Fibroblast of skin of left quadriceps (primary cell): ENCODE results near the gene PSMG4.

Source experiments
- DNase-seq, 2 experiments: peaks; one replicate each; pipeline ENCODE4 v3.0.0-alpha.2; 2013; ENCODE audit warnings: low read depth in 2 of 2

The PSMG4 gene

DNA sequence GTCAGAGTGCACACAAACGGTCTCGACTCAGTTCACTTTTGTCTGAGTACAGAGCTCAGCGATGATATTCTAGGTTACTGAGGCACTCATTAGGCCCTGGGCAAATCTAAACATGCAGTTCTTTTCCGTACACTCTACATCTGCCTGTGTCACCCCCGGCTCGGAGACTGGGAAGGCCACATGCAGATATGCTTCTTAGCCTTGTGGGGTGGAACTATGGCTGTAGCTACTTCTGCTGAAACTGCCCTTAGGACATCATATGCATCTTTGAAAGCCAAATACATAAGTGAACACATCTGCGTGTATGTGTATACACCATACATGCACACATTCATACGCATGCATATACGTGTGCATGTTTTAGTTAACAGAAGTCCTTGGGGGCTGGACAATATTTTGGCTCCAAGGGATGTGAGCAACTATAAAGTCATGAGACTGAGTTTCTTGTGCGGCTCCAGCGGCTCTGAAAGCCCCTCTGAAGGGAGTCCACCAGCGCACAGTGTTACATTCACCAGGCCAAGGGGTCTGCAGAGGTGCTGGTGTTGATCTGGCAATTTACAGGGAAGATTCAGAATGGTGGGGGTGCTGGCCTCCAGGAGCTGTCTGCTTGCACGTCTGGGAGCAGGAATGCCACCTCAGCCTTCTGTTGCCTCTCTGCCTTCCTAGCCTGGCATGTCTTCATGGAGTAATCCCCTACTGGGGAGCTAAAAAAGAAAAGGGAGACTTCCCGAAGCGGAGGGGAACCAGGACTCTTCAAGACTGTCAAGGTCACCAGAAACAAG lies 31.6 kb downstream of the PSMG4 start:
- DNase-seq, result no peak

- DNase-seq, result no peak
Observed at GRCh38 chr6:3290931-3291211, 32.1 kb downstream of the PSMG4 start.

DNA sequence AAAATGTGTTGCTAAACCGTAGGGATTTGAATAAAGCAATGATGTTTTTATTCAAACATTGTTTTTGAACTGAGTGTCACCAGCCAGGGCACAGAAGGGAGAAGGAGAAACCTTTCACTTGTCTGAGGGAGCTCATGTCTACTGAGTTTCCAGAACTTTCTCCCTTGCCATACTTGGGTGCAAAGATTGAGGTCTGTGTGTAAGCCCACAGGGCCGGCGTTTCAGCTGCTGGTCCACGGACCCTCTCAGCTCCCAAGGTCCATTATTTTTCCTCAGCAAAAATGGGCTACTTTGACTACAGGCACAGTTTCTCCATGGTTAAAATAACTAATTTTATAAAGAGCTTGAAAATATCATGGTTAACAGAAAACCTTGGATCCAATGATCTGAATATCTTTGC lies 32.6 kb downstream of the PSMG4 start:
- no peak for DNase-seq

- DNase-seq, result no peak
Observed at GRCh38 chr6:3291987-3292386, 33.2 kb downstream of the PSMG4 start.

DNA sequence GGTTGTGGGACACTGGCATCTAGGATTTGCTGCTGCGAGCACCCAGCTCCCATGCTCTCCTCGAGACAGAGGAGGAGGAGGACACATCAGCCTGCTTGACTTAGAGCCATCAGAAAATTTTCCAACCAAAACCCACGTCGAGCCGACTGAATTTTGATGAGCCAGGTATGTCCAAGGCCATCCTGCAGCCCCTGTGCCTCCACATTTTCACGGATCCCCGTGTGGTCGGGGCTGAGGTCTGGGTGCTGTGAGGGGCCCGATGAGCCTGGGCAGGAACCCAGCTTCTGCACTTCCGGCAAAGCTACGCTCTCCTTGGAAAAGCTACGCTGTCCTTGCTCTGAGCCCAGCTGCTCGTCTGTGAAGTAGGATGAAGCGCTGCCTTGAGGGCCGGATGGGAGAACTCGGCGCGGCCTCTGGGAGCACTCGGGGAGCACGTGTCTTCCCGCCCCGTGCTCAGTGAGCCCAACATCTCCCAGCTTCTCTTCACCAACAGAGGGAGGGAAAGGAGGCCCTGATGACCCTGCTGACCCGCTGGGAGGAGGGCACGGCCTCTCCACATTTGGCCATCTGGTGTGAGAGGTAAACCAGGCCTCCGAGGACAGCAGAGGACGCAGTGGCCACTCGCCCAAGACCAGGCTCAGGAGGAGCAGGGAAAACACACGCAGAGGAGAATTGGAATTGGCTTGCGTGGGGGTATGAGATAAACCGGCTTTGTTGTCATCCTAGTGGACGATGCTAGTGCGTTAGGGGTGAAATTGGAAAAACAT lies 33.9 kb downstream of the PSMG4 start:
- DNase-seq, result no peak

- no peak for DNase-seq
Observed at GRCh38 chr6:3293271-3294155, 34.8 kb downstream of the PSMG4 start.

DNA sequence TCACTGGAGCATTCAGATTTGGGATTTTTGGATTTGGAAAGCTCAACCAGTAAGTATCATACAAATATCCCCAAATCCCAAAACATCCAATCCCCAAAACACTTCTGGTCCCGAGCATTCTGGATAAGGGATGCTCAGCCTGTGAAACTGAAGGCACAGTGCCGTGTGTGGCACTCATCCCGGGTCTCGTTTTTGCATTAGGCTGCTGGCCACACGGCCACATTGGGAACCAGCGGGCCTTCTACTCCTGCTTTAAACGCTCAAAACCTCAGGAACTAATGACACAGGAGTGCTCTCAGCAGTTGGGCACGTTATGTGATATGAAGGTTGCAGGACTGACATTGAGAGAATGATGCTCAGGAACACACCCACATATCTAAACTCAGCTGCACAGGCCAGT lies 35.6 kb downstream of the PSMG4 start:
- DNase-seq, result no peak

DNA sequence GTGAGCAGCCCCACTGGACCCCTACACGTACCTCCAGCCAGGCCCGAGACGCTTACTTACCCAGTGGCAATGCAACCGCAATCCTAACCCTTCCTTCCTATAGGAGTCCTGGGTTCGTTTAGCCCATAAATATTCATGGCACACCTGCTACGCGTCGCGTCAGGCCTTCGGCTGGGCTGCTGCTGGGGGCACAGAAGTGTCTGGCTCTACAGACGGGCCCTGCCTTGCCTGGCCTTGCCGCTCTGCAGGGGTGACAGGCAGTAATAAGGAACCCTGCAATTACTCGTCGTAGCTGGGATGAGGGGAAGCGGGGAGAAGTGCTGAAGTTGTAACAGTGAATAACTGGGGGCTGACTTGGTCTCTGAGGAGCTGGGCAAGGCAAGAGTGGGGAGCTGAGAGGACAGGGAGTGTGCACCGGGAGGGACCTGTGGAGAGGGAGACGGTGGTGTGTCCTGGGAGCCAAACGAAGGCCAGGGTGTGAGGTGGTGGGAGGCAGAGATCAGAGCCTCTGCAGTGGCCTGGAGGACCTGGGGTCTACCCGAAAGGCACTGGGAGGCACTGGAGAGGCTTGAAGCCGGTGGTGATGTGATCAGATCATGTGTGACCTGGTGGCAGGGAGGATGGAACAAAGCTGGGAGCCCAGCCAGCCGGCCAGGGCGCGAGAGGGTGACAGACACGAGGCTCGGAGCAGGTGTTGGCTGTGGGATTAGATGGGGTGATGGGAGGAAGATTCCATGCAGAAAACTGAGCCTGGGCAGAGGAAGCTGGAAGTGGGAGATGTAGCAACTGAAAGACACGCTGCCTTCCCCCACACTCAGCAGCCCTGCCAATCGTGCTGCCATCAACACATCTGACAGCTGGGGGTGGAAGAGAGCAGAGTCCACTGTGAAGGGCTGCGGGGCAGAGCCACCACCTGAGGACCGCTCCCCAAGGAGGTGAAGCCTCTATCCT lies 36.4 kb downstream of the PSMG4 start:
- DNase-seq, result no peak

- no peak for DNase-seq
Observed at GRCh38 chr6:3296078-3296477, 37.3 kb downstream of the PSMG4 start.

DNA sequence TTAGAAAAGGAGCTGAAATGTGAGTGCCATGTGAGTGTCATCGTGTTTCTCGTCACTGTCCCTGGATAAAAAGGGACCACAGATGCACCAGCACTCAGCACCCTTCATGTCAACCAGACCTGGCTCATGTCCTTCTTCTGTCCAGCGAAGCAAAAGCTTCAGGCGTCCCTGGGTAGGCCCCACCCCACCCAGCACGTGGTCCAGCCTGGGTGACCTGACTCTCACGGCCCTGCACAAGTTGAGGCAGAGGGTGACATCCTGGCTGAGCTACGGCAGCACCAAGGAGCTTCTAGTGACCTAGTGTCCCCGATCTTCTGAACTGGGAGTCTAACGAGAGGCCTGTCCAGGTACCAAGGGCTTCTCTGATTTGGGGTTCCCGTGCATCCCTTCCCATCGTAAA lies 37.8 kb downstream of the PSMG4 start:
- no peak for DNase-seq

DNA sequence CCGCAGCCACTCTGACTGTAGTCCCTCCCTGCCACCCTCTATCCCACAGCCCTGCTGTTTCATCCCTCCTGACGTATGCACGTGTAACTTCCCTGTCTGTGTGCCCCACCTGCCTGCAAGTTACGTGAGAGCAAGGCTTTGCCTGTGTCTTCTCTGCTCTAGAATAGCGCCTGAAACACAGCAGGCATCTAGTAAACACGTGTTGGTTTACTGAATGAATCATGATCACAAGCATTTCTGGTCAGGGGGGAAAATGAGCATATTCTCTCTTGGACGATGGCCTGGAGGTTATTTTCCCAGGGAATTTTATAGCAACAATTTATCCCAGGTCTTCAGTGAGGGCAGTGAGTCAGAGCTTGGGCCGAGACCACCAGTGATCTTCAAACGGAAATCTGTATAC lies 38.3 kb downstream of the PSMG4 start:
- DNase-seq, result no peak

- no peak for DNase-seq
Observed at GRCh38 chr6:3297909-3298308, 39.2 kb downstream of the PSMG4 start.

GRCh38 chr6:3299221-3299620 lies 40.5 kb downstream of the PSMG4 start:
- DNase-seq, result no peak

DNA sequence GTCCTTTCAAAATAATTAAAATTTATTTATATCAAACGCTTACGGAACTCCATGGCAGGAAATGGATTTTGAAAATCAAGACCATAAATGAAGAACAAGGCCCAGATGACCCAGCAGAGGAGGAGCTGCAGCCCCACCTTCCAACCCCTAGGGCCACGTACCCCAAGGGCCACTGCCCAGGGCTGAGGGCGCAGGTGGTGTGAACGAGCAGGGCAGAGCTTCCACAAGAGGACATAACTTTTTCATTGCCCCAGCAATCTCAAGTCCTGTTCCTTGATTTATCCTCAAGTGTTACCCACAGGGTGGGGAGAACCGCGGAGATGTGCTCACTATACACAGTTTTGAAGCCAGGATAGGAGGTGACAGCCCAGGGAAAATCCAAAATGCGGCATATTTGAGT lies 42.8 kb downstream of the PSMG4 start:
- DNase-seq, result no peak

DNA sequence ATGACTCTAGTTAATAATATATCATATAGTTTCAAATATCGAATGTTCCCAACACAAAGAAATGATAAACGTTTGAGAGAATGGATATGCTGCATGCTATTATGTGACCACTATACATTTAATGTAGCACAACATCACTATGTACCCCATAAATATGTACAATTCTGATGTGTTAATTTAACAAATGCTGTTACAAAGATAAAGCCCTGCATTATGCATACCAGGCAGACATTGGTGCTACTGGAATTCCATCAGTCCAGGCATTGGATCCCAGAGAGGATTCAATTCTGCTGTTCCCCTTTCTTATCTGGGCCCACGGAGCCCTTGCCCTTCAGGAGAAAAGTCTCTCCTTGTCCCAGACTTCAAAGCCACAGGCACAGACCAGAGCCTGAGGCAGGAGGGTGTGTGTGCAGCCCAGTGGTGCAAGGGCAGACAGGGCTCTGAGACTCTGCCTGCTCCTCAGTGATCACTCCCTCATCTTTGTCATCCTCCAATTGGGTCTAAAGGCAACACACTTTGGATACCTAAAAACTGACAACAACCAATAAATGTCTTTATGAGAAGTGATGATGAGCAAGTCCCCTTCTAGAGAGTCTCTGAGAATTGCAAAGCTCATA lies 45.2 kb downstream of the PSMG4 start:
- no peak for DNase-seq

DNA sequence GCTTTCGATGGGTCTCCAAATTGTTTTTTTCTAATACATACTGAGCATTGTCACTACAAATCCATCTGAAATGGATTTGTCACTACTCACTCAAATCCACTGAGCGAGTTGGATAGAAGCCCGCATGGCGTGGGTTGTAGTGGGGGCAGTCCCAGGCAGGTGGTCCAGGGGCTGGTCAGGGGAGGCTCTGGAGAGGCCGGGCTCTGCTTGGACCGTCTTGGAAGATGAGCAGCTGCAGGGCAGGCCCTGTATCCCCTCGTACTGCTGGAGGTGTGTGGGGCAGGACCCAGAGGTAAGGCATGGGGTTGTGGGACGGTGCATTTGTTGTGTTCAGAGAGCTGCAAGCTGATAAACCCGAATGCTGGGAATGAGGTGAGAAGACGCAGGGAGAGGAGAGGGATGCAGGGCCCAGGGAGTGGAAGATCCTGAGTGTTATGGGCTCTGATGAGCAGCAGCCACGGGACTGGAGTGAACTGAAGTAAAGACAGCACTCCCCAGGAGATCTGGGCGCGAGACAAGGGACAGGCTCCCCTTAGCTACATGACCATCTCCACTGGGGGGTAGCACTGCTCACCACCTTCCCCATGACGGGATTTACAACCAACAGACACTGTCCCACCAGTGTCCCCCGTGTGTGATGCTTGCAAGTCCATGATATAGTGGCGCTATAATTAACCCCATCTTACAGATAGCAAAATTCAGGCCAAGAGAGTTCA lies 45.9 kb downstream of the PSMG4 start:
- DNase-seq, result no peak

DNA sequence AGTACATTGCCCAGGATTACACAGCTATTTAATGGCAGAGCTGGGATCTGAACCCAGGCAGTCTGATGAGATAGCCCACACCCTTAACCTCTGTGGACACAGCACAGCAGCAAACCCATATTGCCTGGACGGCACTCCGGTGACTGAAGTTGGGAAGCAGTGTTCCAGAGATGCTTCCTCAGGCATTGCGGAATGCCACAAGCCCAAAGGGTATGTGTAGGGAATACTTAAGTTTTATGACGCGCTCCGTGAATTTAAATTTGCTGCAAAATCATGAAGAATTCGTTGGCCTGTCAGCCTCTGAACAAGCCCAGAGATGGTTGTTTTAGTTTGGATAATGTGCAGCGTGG lies 46.4 kb downstream of the PSMG4 start:
- no peak for DNase-seq

DNA sequence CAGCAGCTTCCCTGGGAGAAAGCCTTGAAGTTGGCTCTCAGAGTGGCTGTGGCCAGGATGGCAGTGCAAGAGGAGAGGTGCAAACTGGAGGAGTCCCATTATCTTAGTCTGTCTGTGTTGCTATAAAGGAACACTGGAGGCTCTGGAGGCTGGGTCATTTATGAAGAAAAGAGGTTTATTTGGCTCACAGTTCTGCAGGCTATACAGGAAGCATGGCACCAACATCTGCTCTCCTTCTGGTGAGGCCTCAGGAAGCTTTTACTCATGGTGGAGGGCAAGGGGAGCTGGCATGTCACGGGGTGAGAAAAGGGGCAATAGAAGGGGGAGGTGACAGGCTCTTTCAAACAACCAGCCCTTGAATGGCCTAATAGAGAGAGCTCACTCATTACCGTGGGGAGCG lies 47.1 kb downstream of the PSMG4 start:
- no peak for DNase-seq

DNA sequence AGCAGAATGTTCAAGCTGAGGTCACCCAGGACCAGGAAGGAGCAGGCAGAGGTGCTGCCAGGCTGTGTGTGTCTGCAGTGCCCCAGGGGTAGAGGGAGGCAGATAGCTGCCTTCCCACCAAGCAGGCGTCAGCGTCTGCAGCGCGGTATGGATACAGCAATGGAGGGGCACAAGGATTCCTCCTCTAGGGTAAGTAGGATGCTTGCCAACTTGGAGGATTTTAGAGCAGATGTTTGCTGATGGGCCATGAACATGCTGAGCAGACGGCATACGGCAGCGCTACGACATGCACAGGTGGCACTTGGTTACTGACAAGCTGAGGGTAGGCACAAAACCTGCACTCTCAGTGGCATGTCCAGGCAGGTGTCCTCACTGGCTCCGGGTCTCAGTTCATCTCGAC lies 48.1 kb downstream of the PSMG4 start:
- DNase-seq, result no peak

DNA sequence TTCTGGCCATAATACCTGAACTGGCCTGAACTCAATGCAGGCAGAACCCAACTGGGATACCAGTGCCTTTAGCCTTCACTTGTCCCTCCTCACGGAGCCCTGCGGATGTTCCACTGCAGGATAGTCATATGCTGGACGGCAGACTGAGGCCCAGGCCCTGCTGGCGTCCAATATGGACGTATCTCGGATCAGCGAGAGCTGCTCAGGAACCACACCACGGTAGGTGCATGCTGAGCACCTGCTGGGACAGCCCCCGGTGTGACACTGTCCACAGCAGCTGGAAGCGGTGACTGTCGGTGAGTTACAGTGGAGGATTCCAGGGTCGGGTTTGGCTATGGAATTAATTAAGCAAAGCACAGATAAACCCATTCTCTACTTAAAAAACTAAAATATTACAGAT lies 48.7 kb downstream of the PSMG4 start:
- no peak for DNase-seq

DNA sequence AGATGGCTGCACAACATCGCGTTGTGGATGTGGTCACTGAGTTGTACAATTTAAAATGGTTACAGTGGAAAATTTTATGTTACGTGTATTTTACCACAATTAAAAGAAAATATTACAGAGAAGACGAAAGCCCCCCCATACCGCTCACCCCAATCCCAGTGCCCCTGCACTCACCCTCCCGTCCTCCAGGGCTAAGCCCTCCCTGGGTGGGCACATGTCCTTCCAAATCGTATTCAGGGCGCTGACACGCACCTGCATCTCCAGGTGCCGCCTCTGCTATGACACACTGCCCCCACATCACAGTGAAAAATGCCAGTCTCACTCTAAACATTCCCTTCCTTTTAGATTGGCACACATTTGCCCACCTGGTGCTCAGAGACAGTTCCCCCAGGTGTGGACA lies 49.4 kb downstream of the PSMG4 start:
- DNase-seq, result no peak
